SK-N-SH (cell line): ENCODE measurements around the gene RAI1. TPM values are rescaled to one million over a fixed set of nuclear protein-coding genes. Genes with fewer than 3 reads are reported as not detected.
A peak's percentile ranks its signal among the peaks of the same experiment; 100 is the strongest.
"Not testable (repeated sequence)": the region's sequence is repeated elsewhere in the genome, so short reads cannot be mapped to it uniquely, and the experiment has no call there.

Experiments used
- CTCF ChIA-PET: fragments of 300-600, 350-600 bp; formaldehyde crosslinking; extraction: SDS; loops from one replicate; lab custom pipeline; 2021; lab: Yijun Ruan, JAX
- POLR2A ChIA-PET: fragments of 350-600 bp; sonication (Branson Sonifier 250); formaldehyde crosslinking; extraction: SDS; loops from one replicate; lab custom pipeline; 2020; ENCODE audit warnings: antibody characterized with exemption, inconsistent platforms; lab: Yijun Ruan, JAX
- DNase-seq: peaks from one replicate; pipeline ENCODE4 v3.0.0; 2012
- H2AFZ ChIP-seq: fragments of 200-600 bp; sonication (generic); 2 replicates; pipeline ENCODE4 v1.8.1; 2016; ENCODE audit warnings: antibody characterized with exemption, mild to moderate bottlenecking, low read depth
- H3F3A ChIP-seq: fragments of 200-600 bp; sonication (generic); replicated peaks from 2 replicates; pipeline ENCODE3; 2016; ENCODE audit warnings: antibody characterized with exemption, mild to moderate bottlenecking; ENCODE audit not compliant: insufficient read depth
- H3K27ac ChIP-seq, 2 experiments: fragments of 200-500 bp in 1 of 2; fragments of 200-600 bp in 1 of 2; sonication (Bioruptor generic) in 1 of 2; sonication (generic), shearing (Covaris generic) in 1 of 2; 2 replicates each; pipeline versions ENCODE4 v1.5.1 to v1.6.1; 2014 to 2016; ENCODE audit warnings: low read depth in 2 of 2, inconsistent platforms in 1 of 2, low read length in 1 of 2, mild to moderate bottlenecking in 1 of 2, mixed read lengths in 1 of 2
- H3K27me3 ChIP-seq: fragments of 200-600 bp; sonication (generic), shearing (Covaris generic); 2 replicates; pipeline ENCODE4 v1.6.1; 2016; ENCODE audit warnings: mixed run types; ENCODE audit not compliant: insufficient read depth
- H3K36me3 ChIP-seq, 2 experiments: fragments of 200-500 bp in 1 of 2; fragments of 200-600 bp in 1 of 2; sonication (Bioruptor generic) in 1 of 2; sonication (generic) in 1 of 2; replicated peaks in 1 of 2; 2 replicates each; pipeline versions ENCODE3 to v1.5.1; 2014 to 2016; ENCODE audit warnings: low read length in 1 of 2, mild to moderate bottlenecking in 1 of 2; ENCODE audit not compliant: insufficient read depth in 2 of 2, control insufficient read depth in 1 of 2
- H3K4me1 ChIP-seq, 2 experiments: fragments of 200-500 bp in 1 of 2; fragments of 200-600 bp in 1 of 2; sonication (Bioruptor generic) in 1 of 2; sonication (generic), shearing (Covaris generic) in 1 of 2; 2 replicates each; pipeline versions ENCODE4 v1.5.1 to v1.6.1; 2014 to 2016; ENCODE audit warnings: low read depth in 1 of 2, low read length in 1 of 2, mixed run types in 1 of 2; ENCODE audit not compliant: insufficient read depth in 2 of 2, control insufficient read depth in 1 of 2
- H3K4me2 ChIP-seq: fragments of 200-600 bp; sonication (generic), shearing (Covaris generic); 2 replicates; pipeline ENCODE4 v1.6.1; 2017; ENCODE audit warnings: mixed run types
- H3K4me3 ChIP-seq, 2 experiments: fragments of 200-500 bp in 1 of 2; fragments of 200-600 bp in 1 of 2; sonication (Bioruptor generic) in 1 of 2; sonication (generic), shearing (Covaris generic) in 1 of 2; 2 replicates each; pipeline versions ENCODE4 v1.5.1 to v1.8.1; 2014 to 2016; ENCODE audit warnings: low read depth in 2 of 2, inconsistent platforms in 1 of 2, low read length in 1 of 2, mild to moderate bottlenecking in 1 of 2, mixed read lengths in 1 of 2, moderate library complexity in 1 of 2
- H3K79me2 ChIP-seq: fragments of 200-600 bp; sonication (generic); 2 replicates; pipeline ENCODE4 v1.8.1; 2017; ENCODE audit warnings: mild to moderate bottlenecking; ENCODE audit not compliant: insufficient read depth
- H3K9ac ChIP-seq: fragments of 200-600 bp; sonication (generic); 2 replicates; pipeline ENCODE4 v1.6.1; 2017; ENCODE audit warnings: mixed run types
- H3K9me2 ChIP-seq: fragments of 200-600 bp; sonication (generic); 2 replicates; pipeline ENCODE4 v1.6.1; 2017; ENCODE audit warnings: mixed run types
- H3K9me3 ChIP-seq: fragments of 200-600 bp; sonication (generic); 2 replicates; pipeline ENCODE4 v1.6.1; 2017; ENCODE audit warnings: mixed run types, mild to moderate bottlenecking, moderate library complexity
- H4K20me1 ChIP-seq: fragments of 200-600 bp; sonication (generic); 2 replicates; pipeline ENCODE4 v1.6.1; 2017; ENCODE audit warnings: mild to moderate bottlenecking, mixed run types; ENCODE audit not compliant: insufficient read depth
- CHD2 ChIP-seq: fragments of 150-350 bp; IDR thresholded peaks from 2 replicates; pipeline ENCODE4 v1.6.1; 2018; ENCODE audit warnings: low read length; ENCODE audit not compliant: partially characterized antibody
- CTCF ChIP-seq: fragments of 200-600 bp; sonication (generic); IDR thresholded peaks from 2 replicates; pipeline ENCODE4 v1.6.1; 2017; ENCODE audit warnings: antibody characterized with exemption, mild to moderate bottlenecking, moderate library complexity
- ELF1 ChIP-seq: IDR thresholded peaks from 2 replicates; pipeline ENCODE4 v1.4.0; 2012
- FOSL2 ChIP-seq: IDR thresholded peaks from 2 replicates; pipeline ENCODE4 v1.4.0; 2012; ENCODE audit warnings: low read depth, mild to moderate bottlenecking, moderate library complexity, borderline replicate concordance
- FOXJ3 ChIP-seq: sonication (generic); formaldehyde crosslinking; IDR thresholded peaks from 2 replicates; pipeline ENCODE4 v1.5.1; 2020; ENCODE audit warnings: mild to moderate bottlenecking, missing genetic modification reagents
- GABPA ChIP-seq: IDR thresholded peaks from 2 replicates; pipeline ENCODE4 v1.4.0; 2012; ENCODE audit warnings: low read depth, mild to moderate bottlenecking
- MAX ChIP-seq: IDR thresholded peaks from 2 replicates; pipeline ENCODE4 v1.4.0; 2012; ENCODE audit warnings: low read depth
- MXI1 ChIP-seq: IDR thresholded peaks from 2 replicates; pipeline ENCODE4 v1.6.1; 2012; ENCODE audit warnings: mild to moderate bottlenecking, low read depth, low read length, improper control_type of control experiment
- NFIC ChIP-seq: IDR thresholded peaks from 2 replicates; pipeline ENCODE4 v1.4.0; 2012; ENCODE audit warnings: borderline replicate concordance
- POLR2AphosphoS5 ChIP-seq: IDR thresholded peaks from 2 replicates; pipeline ENCODE4 v1.6.1; 2012; ENCODE audit warnings: low read depth, low read length
- RAD21 ChIP-seq: IDR thresholded peaks from 2 replicates; pipeline ENCODE4 v1.6.1; 2012; ENCODE audit warnings: mild to moderate bottlenecking, low read length
- RFX5 ChIP-seq: IDR thresholded peaks from 2 replicates; pipeline ENCODE4 v1.6.1; 2012; ENCODE audit warnings: mild to moderate bottlenecking, improper control_type of control experiment, low read length
- RXRA ChIP-seq: IDR thresholded peaks from 2 replicates; pipeline ENCODE4 v1.4.0; 2012; ENCODE audit warnings: low read depth, mild to moderate bottlenecking, borderline replicate concordance
- SIN3A ChIP-seq: IDR thresholded peaks from 2 replicates; pipeline ENCODE4 v1.6.1; 2012; ENCODE audit warnings: low read depth, mild to moderate bottlenecking, low read length, moderate library complexity, borderline replicate concordance
- SMC3 ChIP-seq: IDR thresholded peaks from 2 replicates; pipeline ENCODE4 v1.6.1; 2012; ENCODE audit warnings: low read depth, low read length, improper control_type of control experiment
- TAF1 ChIP-seq: IDR thresholded peaks from 2 replicates; pipeline ENCODE4 v1.6.1; 2012; ENCODE audit warnings: low read depth, mild to moderate bottlenecking, low read length, moderate library complexity, borderline replicate concordance
- TCF12 ChIP-seq: IDR thresholded peaks from 2 replicates; pipeline ENCODE4 v1.4.0; 2012
- TEAD4 ChIP-seq: IDR thresholded peaks from 2 replicates; pipeline ENCODE4 v1.4.0; 2012; ENCODE audit warnings: mild to moderate bottlenecking, borderline replicate concordance; ENCODE audit not compliant: insufficient read depth
- USF1 ChIP-seq: IDR thresholded peaks from 2 replicates; pipeline ENCODE4 v1.4.0; 2012; ENCODE audit warnings: low read depth, borderline replicate concordance
- ZBTB33 ChIP-seq: IDR thresholded peaks from 2 replicates; pipeline ENCODE4 v1.4.0; 2012; ENCODE audit warnings: low read depth, borderline replicate concordance
- WGBS: methylation state at CpG from one replicate; pipeline ENCODE4 v1.1.6; 2017; ENCODE audit warnings: low lambda C conversion rate; 5-methylcytosine and 5-hydroxymethylcytosine counted together
- polyA plus RNA-seq, 3 experiments: library from polyadenylated mRNA; depleted of rRNA; stranded (reverse); fragments of >200 nt; gene quantifications; 2 replicates each; pipeline ENCODE4 v1.2.3, GENCODE V29; 2012

The RAI1 gene
- polyA plus RNA-seq, 1 of the 3 experiments (the other 2 are of a cell fraction): 4.7 TPM

- TF ChIP-seq TEAD4 (no peak), SIN3A (peak; percentile 61; the same call in 1 of the 2 replicates), ELF1 (no peak)
- TF ChIP-seq, all 33 proteins: peak for 7
Measured at GRCh38 chr17:17681187-17681743, at the start of gene RAI1 (continued).

GRCh38 chr17:17632690-17633089, 48.6 kb upstream of the RAI1 start:
- H3K9me3 ChIP-seq, H3K4me3 ChIP-seq, H2AFZ ChIP-seq, POLR2A ChIA-PET, H3F3A ChIP-seq, H3K36me3 ChIP-seq, H4K20me1 ChIP-seq, H3K4me2 ChIP-seq, H3K27me3 ChIP-seq, H3K4me1 ChIP-seq, H3K9me2 ChIP-seq, H3K79me2 ChIP-seq, H3K27ac ChIP-seq, H3K9ac ChIP-seq, DNase-seq: not testable (repeated sequence)
- WGBS: 77% methylated on average over 5 of the region's 5 CpGs
- CTCF ChIA-PET: interaction anchor here (1.0 to 2.4 kb wide), 4 partner anchors 9 to 278 kb away, joined by 3 to 14 read pairs (median 10); no protein-coding TSS in a partner anchor

- Histone ChIP-seq H3K4me1 (no peaks in the 10 kb centered on the region; a peak in 1 of 4 replicates), H3K4me2 (no peak overlapping the region), H3K36me3 (no peaks in the 10 kb centered on the region), H3K4me3 (no peak overlapping the region), H3K9me3 (no peaks in the 10 kb centered on the region), H4K20me1 (no peaks in the 10 kb centered on the region), H3K79me2 (no peaks in the 10 kb centered on the region), H2AFZ (no peak overlapping the region), H3K9ac (no peak overlapping the region), H3F3A (no peaks in the 10 kb centered on the region), H3K27me3 (no peaks in the 10 kb centered on the region), H3K27ac (no peak overlapping the region), H3K9me2 (no peaks in the 10 kb centered on the region)
- CTCF ChIA-PET: interaction anchor here (1.8 to 2.4 kb wide), 2 partner anchors 9 to 20 kb away, joined by 12 to 14 read pairs; no protein-coding TSS in a partner anchor
- DNase-seq: no peak
- POLR2A ChIA-PET: no interaction called here
- 68% methylated on average over 4 of the region's 6 CpGs for WGBS
- no peak for TF ChIP-seq MXI1
- no peak for TF ChIP-seq MAX
- TF ChIP-seq CHD2: no peak
- TF ChIP-seq CTCF: no peak
- no peak for TF ChIP-seq RXRA
- TF ChIP-seq RAD21: no peak
- TF ChIP-seq POLR2AphosphoS5: no peak
- no peak for TF ChIP-seq USF1
- TF ChIP-seq TCF12: no peak
- TF ChIP-seq FOSL2: no peak
- TF ChIP-seq GABPA: no peak
- TF ChIP-seq ZBTB33: no peak
- TF ChIP-seq FOXJ3: no peak
- no peak for TF ChIP-seq RFX5
- no peak for TF ChIP-seq TAF1
- TF ChIP-seq SMC3: no peak
- no peak for TF ChIP-seq NFIC
Measured at GRCh38 chr17:17633310-17633709, 47.9 kb upstream of the RAI1 start.
